CD4-positive, alpha-beta T cell treated with Interleukin-17A for 1 hour (primary cell): ENCODE results near the gene ABCC3.

ENCODE experiments used
- DNase-seq: peaks from one replicate; pipeline ENCODE4 v3.0.0-alpha.2; 2020

Gene ABCC3

DNA sequence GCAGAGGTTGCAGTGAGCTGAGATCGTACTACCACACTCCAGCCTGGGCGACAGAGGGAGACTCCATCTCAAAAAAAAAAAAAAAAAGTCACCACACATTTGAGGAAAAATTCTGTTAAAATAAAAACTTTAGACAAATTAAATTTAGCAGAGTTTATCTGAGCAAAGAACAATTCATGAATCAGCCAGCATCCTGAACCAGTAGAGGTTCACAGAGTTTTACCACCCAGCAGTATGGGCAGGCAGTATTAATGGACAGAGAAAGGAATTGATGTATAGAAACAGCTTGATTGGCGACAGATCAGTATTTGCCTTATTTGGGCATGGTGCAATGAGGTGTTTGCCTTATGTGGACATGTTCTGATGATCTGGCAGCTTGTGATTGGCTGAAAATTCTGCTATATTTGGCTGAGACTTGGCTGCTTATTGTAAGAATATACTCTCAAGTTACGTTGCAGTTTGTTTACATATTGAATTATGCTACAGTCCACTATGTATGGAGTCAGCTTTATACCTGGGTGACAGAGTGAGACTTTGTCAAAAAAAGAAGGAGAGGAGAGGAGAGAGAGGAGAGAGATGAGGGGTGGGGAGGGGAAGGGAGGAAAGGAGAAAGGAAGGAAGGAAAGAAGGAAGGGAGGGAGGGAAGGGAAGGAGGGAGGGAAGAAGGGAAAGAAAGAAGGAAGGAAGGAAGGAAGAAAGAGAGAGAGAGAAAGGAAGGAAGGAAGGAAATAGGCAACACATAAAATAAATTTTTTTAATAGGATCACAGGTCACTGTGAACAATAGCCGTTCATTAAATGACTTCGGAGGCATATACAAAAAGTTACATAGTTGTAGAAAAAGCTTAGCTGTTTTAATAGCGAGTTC, 14.6 kb downstream of the ABCC3 start:
- DNase-seq, result no peak

DNA sequence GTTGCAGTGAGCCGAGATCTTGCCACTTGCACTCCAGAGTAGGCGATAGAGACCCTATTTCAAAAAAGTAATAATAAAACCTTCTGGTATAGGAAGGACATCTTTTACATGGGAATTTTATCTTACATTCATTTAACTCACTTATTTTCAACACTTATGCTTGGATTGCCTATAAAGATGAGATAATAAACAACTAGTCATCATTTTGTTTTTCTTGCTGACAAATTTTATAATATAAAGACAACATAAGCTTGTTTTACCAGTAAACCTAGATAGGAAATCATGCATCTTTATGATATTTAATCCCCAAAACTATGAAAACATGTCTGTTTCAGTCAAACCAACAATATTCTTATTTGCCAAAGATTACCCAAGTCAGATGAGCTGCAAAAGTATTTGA, 17.0 kb downstream of the ABCC3 start:
- no peak for DNase-seq

DNA sequence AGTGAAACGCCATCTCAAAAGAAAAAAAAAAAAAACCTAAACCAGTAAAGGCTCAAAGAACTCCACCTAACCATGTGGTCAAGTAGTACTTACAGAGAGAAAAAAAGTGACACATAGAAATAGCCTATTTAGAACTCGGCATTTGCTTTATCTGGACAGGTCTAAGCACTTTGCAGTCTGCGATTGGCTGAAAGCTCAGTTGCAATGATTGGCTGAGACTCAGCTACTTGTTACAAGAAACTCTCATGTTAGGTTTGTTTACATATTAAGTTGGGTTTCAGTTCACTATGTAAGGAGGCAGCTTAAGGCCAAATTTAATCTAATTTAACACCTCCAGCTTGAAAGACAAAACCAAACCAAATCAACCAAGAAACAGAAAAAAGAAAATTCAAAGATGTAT, 19.1 kb downstream of the ABCC3 start:
- no peak for DNase-seq

DNA sequence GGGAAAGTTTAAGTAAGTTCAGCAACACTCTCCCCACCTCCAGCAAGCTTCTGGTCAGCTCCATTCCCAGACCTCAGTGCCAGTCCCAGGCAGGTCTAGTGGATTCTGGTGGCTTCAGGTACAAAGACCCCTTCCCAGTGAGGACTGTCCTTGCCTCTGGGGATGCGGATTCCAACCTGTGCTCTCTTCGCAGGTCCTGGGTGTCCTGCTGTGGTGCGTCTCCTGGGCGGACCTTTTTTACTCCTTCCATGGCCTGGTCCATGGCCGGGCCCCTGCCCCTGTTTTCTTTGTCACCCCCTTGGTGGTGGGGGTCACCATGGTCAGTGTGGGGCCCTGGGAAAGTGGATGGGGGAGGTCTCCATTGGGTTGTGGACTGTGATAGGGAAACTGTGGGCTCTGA, 21.8 kb downstream of the ABCC3 start:
- DNase-seq, result no peak

DNA sequence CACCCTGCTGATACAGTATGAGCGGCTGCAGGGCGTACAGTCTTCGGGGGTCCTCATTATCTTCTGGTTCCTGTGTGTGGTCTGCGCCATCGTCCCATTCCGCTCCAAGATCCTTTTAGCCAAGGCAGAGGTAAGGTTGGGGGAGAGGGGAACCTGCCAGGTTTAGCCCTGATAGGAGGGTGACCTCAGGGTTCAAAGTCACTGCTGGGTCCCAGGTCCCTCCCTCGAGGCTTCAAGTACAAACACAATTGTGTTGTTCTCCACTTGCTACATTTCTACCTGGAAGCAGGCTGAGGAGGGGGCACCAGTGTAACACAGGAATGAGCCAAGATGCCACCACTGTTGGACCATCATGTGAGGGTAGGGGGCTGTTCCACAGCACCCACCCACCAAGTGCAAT, 22.4 kb downstream of the ABCC3 start:
- no peak for DNase-seq

DNA sequence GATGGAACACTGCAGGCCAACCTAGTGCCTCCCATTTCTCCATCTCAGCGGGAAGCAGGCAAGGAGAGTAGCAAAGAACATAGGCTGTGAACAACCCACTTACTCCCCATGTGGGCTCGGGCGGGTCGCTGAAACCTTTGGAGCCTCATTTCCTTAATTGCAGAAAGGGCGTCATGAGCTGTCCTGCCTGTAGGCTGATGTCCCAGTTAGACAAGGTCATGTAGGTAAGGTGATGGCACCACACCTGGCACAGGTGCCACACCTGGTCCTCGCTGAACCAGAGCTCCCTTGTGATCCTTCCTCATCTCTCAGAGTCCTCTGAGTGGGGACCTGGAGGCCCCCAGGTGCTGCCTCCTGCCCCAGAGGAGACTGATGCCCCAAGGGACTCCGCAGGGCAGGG, 22.9 kb downstream of the ABCC3 start:
- DNase-seq, result no peak

DNA sequence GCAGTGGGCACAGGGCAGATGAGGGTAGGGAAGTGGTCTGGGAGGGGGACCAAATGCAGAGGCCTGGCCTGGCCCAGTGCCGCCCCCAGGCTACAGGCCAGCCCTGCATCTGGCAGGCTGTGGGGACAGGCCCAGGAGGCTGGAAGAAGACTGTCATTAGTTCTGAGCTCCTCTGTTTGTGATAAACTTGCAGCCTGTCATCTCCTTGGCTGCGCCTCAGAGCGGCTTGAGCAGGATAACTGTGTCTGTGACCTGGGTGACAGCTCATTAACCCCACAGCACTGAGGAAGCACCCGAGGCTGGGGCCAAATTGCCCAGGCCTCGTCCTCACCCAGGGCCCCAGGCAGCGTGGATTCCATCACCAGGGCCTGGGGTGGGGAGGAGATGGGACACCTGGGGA, 23.9 kb downstream of the ABCC3 start:
- no peak for DNase-seq

DNA sequence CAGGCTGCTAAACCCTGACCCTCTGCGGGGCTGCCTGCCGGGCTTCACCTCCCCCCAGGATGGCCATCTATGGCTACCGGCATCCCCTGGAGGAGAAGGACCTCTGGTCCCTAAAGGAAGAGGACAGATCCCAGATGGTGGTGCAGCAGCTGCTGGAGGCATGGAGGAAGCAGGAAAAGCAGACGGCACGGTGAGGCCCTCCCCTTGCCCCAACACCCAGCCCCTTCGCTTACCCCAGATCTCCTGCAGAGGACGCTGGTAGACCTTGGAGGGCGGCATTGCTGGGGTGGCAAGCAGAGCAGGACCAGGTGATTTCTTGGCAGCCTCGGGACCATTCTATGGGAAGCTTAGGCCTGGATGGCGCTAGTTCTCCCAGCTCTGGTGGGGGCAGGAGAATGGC, 24.5 kb downstream of the ABCC3 start:
- no peak for DNase-seq

DNA sequence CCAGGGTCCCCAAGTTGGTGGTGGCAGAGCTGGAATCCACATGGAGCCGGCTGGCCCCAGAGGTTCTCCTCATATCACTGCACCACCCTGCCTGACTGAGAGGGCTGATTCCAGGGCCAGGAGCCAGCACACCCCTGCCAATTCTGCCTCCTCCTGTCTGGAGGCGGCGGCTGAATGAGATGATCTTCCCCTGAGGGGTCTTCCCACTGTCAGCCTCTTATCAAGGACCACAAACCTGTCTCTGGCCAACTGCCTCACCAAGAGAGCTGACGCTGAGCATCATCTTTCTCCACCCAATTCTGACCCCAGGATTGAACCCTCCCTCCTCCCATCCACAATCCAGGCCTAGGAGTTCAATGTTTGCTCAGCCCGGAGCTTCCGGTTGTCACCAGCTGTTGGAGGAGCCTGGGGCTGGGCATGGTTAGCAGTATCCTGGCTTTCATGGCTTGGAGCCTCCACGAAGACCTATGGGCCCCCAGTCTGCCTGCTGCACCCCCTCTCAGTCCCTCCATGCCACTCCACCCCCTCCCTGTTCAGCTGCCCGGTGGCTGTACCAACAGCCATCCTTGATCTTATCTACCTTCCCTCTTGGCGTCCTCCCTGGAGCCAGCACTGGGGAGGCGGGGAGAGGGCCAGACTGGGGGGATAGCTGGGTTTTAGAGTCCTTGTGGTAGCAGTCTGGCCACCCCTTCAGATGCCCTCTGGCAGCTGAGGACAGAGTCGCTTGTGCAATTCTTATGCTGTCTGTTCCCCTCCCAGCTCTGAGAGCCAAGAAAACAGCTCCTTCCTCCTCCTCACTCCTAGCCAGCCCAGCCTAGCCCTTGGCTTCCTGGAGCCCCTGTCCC, 25.6 kb downstream of the ABCC3 start:
- no peak for DNase-seq

DNA sequence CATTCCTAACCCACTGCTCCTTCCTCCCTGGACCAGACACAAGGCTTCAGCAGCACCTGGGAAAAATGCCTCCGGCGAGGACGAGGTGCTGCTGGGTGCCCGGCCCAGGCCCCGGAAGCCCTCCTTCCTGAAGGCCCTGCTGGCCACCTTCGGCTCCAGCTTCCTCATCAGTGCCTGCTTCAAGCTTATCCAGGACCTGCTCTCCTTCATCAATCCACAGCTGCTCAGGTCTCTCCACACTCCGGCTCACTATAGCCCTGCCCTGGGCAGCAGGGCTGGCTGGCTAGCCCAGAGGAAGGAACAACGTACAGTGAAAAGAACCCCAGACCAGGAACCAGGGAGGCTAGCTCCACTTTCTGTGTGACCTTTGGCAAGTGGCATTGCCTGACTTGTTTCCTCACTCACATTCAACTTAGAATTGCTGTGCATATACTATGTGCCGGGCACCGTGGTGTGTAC, 26.2 kb downstream of the ABCC3 start:
- no peak for DNase-seq

DNA sequence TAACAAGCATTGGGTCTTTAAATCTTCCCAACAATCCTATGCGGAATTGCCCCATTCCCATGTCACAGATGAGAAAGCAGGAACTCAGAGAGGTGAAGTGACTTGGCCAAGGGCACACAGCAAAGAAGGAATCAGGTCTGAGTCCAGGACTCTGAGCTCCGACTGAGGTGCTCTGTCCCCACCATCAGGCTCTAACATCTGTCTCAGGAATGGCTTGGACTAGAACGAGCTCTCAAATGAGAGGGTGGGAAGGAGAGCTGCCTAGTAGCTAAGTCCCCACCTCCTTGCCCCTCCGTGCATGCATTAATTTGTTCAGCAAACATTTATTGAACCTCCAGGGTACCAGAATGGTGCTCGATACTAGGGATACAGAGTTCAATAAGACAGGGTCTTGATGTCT, 26.7 kb downstream of the ABCC3 start:
- DNase-seq, result no peak

DNA sequence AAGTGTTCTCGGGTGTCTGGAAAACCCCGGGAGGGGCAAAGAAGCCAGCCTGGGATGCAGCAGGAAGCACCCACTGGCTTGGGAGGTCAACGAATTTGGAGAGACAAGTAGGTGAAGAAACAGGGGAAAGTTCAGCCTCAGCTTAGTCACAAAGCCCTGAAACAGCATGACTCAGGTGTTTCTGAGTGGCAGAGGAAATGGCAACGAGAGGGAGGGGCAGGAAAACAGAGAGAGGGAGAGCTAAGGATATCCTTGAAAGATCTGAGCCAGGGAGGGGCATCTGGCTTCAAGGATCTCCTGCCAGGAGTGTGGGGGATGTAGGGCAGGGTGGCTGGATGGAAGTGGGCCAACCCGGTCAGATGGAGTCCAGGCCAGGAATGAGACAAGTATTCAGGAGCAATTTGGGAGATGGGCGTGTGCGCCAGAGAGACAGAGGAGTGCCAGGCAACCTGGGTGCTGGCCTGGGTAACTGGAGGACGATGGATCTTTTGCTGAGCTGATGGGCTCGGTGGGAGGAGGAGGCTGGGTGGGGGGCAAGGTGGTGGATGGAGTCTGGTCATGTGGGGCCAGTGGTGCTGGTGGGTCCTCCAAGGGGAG, 27.2 kb downstream of the ABCC3 start:
- no peak for DNase-seq

DNA sequence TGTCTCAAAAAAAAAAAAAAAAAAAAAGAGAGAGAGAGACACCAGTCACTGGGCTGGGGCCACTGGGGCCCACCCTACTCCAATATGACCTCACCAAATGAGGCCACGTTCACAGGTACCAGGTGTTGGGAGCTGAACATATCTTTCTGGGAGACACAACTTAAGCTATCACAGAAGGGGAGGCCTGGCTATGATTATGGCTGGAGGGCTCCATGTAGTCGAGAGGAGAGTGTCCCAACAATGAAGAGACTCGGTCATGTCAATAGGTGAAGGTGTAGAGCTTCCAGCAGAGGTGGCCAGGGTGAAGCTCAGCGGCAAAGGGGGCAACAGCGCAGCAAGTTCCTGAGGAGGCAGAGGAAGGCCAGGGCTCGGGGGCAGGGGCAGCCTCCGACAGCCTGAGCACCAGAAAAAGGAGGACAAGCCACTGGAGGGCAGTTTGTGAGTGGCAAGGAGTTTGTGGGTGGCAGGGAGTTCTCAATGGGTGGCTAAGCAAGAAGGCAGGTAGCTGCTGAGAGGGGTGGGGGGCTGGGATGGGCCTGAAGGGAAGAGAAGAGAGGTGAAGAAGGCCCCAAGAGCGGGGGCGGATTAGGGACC, 28.0 kb downstream of the ABCC3 start:
- DNase-seq, result no peak

DNA sequence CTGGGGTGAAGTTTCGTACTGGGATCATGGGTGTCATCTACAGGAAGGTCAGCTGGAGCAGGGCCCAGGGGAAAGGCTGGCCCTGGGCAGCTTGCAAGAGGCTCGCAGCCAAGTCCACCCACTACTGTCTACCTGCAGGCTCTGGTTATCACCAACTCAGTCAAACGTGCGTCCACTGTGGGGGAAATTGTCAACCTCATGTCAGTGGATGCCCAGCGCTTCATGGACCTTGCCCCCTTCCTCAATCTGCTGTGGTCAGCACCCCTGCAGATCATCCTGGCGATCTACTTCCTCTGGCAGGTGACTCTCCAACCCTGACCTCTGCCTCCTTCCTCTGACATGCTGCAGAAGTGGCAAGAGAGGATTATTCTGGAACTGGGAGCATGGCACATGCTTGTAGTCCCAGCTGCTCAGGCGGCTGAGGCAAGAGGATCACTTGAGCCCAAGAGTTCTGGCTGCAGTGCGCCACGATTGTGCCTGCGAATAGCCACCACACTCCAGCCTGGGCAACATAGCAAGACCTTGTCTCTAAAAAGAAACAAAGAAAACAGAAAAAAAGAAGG, 29.2 kb downstream of the ABCC3 start:
- no peak for DNase-seq

DNA sequence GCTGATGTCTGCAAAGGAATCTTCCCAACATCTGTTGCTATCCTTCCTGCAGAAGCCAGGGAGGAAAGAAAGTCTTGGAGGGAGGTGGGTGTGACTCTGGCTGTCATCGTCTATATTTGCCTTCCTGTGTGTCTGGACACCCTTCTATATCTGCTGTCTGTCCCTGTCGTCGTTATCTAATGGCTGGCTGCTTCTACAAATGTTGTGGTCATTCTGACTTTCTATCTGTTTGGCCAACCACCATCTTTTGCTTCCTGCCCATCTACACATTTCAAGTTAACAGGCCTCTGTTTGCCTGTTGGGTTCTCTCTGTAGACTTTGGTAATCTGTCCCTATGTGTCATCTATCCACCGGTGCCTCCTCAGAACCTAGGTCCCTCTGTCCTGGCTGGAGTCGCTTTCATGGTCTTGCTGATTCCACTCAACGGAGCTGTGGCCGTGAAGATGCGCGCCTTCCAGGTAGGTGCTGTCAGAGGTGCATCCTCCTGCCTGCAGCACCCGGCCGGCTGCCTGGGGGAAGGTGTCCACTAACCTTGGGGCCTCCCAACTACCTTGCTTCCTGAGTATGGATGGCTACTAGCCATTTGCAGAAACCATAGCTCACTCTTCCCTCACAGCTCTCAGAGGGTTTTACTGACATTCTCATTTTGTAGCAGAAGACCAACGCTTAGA, 30.2 kb downstream of the ABCC3 start:
- no peak for DNase-seq

DNA sequence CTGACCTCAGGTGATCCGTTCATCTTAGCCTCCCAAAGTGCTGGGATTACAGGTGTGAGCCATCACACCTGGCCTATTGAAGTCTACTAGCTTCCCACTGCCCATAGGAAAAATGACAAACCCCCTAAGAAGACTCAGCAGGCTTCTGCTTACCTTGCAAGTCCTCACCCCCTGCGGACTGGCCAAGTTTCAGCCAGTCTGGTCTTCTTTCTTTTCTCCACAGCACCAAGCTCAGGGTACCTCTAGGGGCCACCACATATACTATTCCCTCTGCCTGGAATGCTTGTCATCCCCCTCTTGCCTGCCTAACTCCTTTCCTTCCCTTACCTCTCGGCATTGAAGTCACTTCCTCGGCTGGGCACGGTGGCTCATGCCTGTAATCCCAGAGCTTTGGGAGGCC, 31.2 kb downstream of the ABCC3 start:
- DNase-seq, result no peak

DNA sequence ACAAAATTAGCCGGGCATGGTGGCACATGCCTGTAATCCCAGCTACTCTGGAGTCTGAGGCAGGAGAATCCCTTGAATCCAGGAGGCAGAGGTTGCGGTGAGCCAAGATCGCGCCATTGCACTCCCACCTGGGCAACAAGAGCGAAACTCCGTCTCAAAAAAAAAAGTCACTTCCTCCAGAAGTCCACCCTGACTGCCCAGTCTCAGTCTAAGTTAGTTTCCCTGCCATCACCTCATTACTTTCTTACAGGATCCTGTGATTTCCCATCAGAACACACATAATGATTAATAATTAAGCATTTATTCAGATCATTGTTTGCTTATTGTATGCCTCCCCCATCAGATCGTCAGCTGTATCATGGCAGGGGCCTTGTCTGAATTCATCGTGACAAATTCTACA, 31.6 kb downstream of the ABCC3 start:
- DNase-seq, result no peak

DNA sequence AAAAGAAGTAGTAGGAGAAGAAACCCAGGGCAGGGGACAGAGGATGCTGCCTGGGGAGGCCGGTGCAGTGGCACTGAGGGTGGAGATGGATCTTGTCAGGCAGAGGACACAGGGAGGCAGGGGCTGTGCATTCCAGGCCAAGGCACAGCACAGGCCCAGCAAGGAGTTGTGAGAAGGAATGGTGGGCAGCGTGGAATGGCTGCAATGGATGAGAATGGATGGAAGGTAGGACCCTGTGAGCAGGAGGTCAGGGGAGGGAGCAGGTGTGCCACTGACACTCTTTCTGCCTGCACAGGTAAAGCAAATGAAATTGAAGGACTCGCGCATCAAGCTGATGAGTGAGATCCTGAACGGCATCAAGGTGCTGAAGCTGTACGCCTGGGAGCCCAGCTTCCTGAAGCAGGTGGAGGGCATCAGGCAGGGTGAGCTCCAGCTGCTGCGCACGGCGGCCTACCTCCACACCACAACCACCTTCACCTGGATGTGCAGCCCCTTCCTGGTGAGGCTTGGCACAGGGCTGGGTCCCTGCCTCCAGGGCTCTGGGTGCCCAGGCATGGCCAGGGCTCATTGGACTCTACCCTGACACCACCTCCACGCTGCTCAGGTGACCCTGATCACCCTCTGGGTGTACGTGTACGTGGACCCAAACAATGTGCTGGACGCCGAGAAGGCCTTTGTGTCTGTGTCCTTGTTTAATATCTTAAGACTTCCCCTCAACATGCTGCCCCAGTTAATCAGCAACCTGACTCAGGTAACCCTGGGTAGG, 32.8 kb downstream of the ABCC3 start:
- no peak for DNase-seq

DNA sequence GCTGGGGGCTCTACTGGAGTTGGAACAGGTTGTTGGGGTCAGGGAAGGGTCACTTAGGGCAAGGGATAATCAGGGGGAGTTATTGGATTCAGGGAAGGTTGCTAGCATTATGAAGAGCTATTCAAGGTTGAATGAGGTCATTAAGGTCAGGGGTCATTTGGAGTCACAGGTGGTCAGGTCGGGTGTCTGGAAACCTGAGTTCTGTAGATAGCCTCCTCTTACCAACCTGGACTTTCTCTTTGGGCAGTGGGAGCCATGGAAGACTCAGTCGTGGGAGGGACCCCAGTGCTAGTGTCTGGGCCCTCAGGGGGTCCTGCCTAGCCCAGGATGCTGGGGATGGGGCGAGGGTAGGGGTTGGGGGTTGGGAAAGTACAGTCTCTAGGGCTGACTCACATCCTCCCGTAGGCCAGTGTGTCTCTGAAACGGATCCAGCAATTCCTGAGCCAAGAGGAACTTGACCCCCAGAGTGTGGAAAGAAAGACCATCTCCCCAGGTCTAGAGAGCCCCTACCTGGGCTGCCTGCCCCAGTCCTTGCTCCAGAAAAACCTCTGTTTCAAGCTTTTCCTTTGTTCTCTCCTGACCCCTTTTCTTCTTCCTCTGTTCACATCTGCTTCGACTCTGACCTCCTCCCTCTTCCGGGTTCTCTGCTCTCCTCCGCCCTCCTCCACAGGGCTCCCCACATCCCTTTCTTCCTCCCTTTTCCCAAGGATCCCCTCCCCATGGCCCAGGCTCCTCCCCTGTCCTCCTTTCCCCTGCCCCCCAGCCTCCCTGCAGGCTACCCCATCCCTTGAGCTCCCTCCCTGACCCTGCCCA, 33.5 kb downstream of the ABCC3 start:
- no peak for DNase-seq

DNA sequence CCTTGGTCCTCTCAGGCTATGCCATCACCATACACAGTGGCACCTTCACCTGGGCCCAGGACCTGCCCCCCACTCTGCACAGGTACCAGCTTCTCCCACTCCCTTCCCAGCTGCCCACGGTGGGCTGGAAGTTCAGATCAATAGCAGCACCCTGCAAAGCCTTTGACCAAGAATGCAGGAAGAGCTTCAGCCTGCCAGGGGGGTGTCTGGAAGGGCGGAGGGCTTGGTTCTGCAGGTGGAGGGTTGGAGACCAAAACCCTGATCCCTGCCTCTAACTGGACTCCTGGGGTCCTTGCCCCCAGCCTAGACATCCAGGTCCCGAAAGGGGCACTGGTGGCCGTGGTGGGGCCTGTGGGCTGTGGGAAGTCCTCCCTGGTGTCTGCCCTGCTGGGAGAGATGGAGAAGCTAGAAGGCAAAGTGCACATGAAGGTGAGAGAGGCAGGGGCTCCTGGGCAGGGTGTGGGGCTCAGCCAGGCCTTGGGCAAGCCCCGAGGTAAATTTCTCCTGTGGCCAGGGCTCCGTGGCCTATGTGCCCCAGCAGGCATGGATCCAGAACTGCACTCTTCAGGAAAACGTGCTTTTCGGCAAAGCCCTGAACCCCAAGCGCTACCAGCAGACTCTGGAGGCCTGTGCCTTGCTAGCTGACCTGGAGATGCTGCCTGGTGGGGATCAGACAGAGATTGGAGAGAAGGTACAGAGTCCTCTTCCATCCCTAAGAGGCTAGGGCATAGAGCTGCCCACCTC, 34.3 kb downstream of the ABCC3 start:
- no peak for DNase-seq
